HepG2 (cell line): ENCODE measurements around the gene C3orf52. TPM values are rescaled to one million over a fixed set of nuclear protein-coding genes. Genes with fewer than 3 reads are reported as not detected.

Experiments used
- ATAC-seq: fragments of 200-7000 bp; cut with Tn5 transposase; 3 replicates; pipeline ENCODE4 v1.9.1; 2020; ENCODE audit warnings: mild to moderate bottlenecking, moderate library complexity
- BruUV-seq: library from RNA; stranded (reverse); fragments of 400-500 nt; replicated peaks from 2 replicates; lab custom pipeline; 2021; lab: Mats Ljungman, UMichigan
- CTCF ChIA-PET: fragments of 300-600 bp; formaldehyde crosslinking; extraction: SDS; loops from one replicate; lab custom pipeline; 2021; ENCODE audit warnings: low total read pairs, inconsistent platforms, low intra/inter-chr PET ratio; lab: Yijun Ruan, JAX
- POLR2A ChIA-PET: fragments of 350-600 bp; sonication (Branson Sonifier 250); formaldehyde crosslinking; loops from one replicate; lab custom pipeline; 2020; ENCODE audit warnings: antibody characterized with exemption, inconsistent platforms; lab: Yijun Ruan, JAX
- DNase-seq: peaks from one replicate; pipeline ENCODE4 v3.0.0-alpha.2; 2015; ENCODE audit warnings: low spot score
- FAIRE-seq: peaks from 3 replicates; lab custom pipeline; 2011; peaks lifted over from hg19 to GRCh38; lab: Jason Lieb, UNC
- H2AFZ ChIP-seq: one replicate; pipeline ENCODE4 v1.6.1; 2011; ENCODE audit warnings: low read length, inconsistent platforms
- H3K27ac ChIP-seq: fragments of 300-600 bp; 3 replicates; pipeline ENCODE4 v1.8.0; 2011; ENCODE audit warnings: mixed run types, mild to moderate bottlenecking, mixed read lengths, low read length, inconsistent platforms; ENCODE audit not compliant: insufficient read depth; ENCODE audit errors: extremely low read length
- H3K27me3 ChIP-seq, 2 experiments: fragments of 200-600 bp in 1 of 2; 2 replicates in 1 of 2; 3 replicates in 1 of 2; pipeline versions ENCODE4 v1.6.0 to v1.8.0; 2011; ENCODE audit warnings: low read length in 2 of 2, mild to moderate bottlenecking in 2 of 2, moderate library complexity in 2 of 2, inconsistent platforms in 1 of 2; ENCODE audit not compliant: insufficient read depth in 2 of 2, control insufficient read depth in 1 of 2
- H3K36me3 ChIP-seq, 2 experiments: fragments of 200-600 bp in 1 of 2; replicated peaks in 1 of 2; 2 replicates in 1 of 2; 3 replicates in 1 of 2; pipeline versions ENCODE4 v1.5.1 to v1.8.0; 2011; ENCODE audit warnings: low read length in 2 of 2, inconsistent platforms in 1 of 2; ENCODE audit not compliant: insufficient read depth in 2 of 2, control insufficient read depth in 1 of 2
- H3K4me1 ChIP-seq: 2 replicates; pipeline ENCODE4 v1.5.1; 2012; ENCODE audit warnings: low read length, inconsistent platforms; ENCODE audit not compliant: insufficient read depth
- H3K4me2 ChIP-seq: 2 replicates; pipeline ENCODE4 v1.6.0; 2011; ENCODE audit warnings: low read depth, low read length, inconsistent platforms
- H3K4me3 ChIP-seq, 3 experiments: fragments of 200-600 bp in 1 of 3; sonication (generic), shearing (Covaris generic) in 1 of 3; replicated peaks in 1 of 3; 2 replicates each; pipeline ENCODE4 v1.5.1; 2011 to 2016; ENCODE audit warnings: low read length in 3 of 3, inconsistent platforms in 2 of 3, low read depth in 2 of 3, mild to moderate bottlenecking in 2 of 3, control low read depth in 1 of 3, mixed read lengths in 1 of 3; ENCODE audit not compliant: insufficient read depth in 1 of 3
- H3K79me2 ChIP-seq: one replicate; pipeline ENCODE4 v1.6.1; 2011; ENCODE audit warnings: low read length, inconsistent platforms; ENCODE audit not compliant: insufficient read depth
- H3K9ac ChIP-seq: 2 replicates; pipeline ENCODE4 v1.6.0; 2011; ENCODE audit warnings: mild to moderate bottlenecking, low read depth, low read length, inconsistent platforms; ENCODE audit not compliant: insufficient read depth
- H3K9me3 ChIP-seq: 2 replicates; pipeline ENCODE4 v1.5.1; 2012; ENCODE audit warnings: mild to moderate bottlenecking, low read length
- H4K20me1 ChIP-seq: 2 replicates; pipeline ENCODE4 v1.6.0; 2011; ENCODE audit warnings: inconsistent platforms, mild to moderate bottlenecking, low read length, moderate library complexity; ENCODE audit not compliant: insufficient read depth
- ESRRA ChIP-seq: sonication (generic); formaldehyde crosslinking; IDR thresholded peaks from 2 replicates; pipeline ENCODE4 v1.5.1; 2020; ENCODE audit warnings: mild to moderate bottlenecking, low read depth, missing genetic modification reagents
- FOXC1 ChIP-seq: sonication (generic); formaldehyde crosslinking; IDR thresholded peaks from 2 replicates; pipeline ENCODE4 v1.8.0; 2022; ENCODE audit warnings: mild to moderate bottlenecking, missing genetic modification reagents, borderline replicate concordance
- KDM2A ChIP-seq: sonication (generic); formaldehyde crosslinking; IDR thresholded peaks from 2 replicates; pipeline ENCODE4 v1.4.0; 2020; ENCODE audit warnings: low read depth, missing genetic modification reagents, borderline replicate concordance
- KLF6 ChIP-seq: IDR thresholded peaks from 2 replicates; pipeline ENCODE4 v1.8.0; 2016; ENCODE audit warnings: missing biosample characterization, missing genetic modification reagents
- MLX ChIP-seq: IDR thresholded peaks from 2 replicates; pipeline ENCODE4 v1.6.1; 2016
- RFXANK ChIP-seq: IDR thresholded peaks from 2 replicates; pipeline ENCODE4 v1.6.1; 2016
- ZNF256 ChIP-seq: sonication (generic); formaldehyde crosslinking; conservative IDR thresholded peaks from 2 replicates; pipeline ENCODE4 v1.4.0; 2020; ENCODE audit warnings: missing genetic modification reagents
- ZNF674 ChIP-seq: sonication (generic); formaldehyde crosslinking; IDR thresholded peaks from 2 replicates; pipeline ENCODE4 v1.5.0; 2020; ENCODE audit warnings: low read depth, mild to moderate bottlenecking, missing genetic modification reagents
- WGBS: methylation state at CpG from one replicate; pipeline ENCODE4 v1.1.6; 2017; ENCODE audit warnings: low lambda C conversion rate; 5-methylcytosine and 5-hydroxymethylcytosine counted together
- in situ Hi-C: cut with HindIII; loops from 2 replicates; pipeline ENCODE4 v1.10.0; 2017; ENCODE audit warnings: low pct_unique_long_range_greater_than_20kb; ENCODE audit not compliant: extremely low pct_ligation_motif_present
- intact Hi-C: fragments of 100-400 bp; cut with micrococcal nuclease; formaldehyde crosslinking; loops from one replicate; pipeline ENCODE4 v1.10.0; 2022; ENCODE audit not compliant: unreplicated experiment
- polyA plus RNA-seq, 8 experiments: library from polyadenylated mRNA; depleted of rRNA in 3 of 8; stranded (reverse) in 7 of 8; unstranded in 1 of 8; fragments of >200 nt; fragmentation: Illumina TruSeq in 4 of 8; extraction: Trizol in 4 of 8; gene quantifications; 2 replicates each; pipeline versions ENCODE4 v1.2.1 to v1.2.3, GENCODE V29; 2011 to 2016; ENCODE audit warnings: low read depth in 4 of 8, missing spikeins in 1 of 8, mixed read lengths in 1 of 8; ENCODE audit not compliant: insufficient read depth in 1 of 8
- total RNA-seq, 5 experiments: library from RNA; depleted of rRNA; stranded (reverse); fragments of >200 nt; fragmentation: Illumina TruSeq; extraction: Trizol; gene quantifications; 2 replicates each; pipeline ENCODE4 v1.2.3, GENCODE V29; 2016; ENCODE audit warnings: low read depth in 1 of 5
- TF ChIP-seq, protein P1 (sequence below): sonication (generic); formaldehyde crosslinking; IDR thresholded peaks from 2 replicates; pipeline ENCODE4 v1.5.1; 2020; ENCODE audit warnings: mild to moderate bottlenecking, missing genetic modification reagents, borderline replicate concordance
- TF ChIP-seq, protein P2 (sequence below): IDR thresholded peaks from 2 replicates; pipeline ENCODE4 v1.6.1; 2012; ENCODE audit warnings: inconsistent platforms
- TF ChIP-seq, protein P3 (sequence below): IDR thresholded peaks from 2 replicates; pipeline ENCODE4 v1.6.1; 2016; ENCODE audit warnings: low read depth, control low read depth

The C3orf52 gene
- total and polyA plus RNA-seq, 2 of the 13 experiments (the other 11 are each of a cell fraction or from before 2014, with no cell fraction given) = 0.79 to 1.2 TPM

- TF ChIP-seq ZNF256 = no peak
- TF ChIP-seq KDM2A (CRISPR knock-in tag) = peak; percentile 46; the same call in 1 of the 2 replicates
- TF ChIP-seq, protein P1, sequence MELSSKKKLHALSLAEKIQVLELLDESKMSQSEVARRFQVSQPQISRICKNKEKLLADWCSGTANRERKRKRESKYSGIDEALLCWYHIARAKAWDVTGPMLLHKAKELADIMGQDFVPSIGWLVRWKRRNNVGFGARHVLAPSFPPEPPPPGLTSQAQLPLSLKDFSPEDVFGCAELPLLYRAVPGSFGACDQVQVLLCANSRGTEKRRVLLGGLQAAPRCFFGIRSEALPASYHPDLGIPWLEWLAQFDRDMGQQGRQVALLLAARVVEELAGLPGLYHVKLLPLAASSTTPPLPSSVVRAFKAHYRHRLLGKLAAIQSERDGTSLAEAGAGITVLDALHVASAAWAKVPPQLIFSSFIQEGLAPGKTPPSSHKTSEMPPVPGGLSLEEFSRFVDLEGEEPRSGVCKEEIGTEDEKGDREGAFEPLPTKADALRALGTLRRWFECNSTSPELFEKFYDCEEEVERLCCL = no peak
- TF ChIP-seq FOXC1 (CRISPR knock-in tag) = no peak
- TF ChIP-seq, protein P2, sequence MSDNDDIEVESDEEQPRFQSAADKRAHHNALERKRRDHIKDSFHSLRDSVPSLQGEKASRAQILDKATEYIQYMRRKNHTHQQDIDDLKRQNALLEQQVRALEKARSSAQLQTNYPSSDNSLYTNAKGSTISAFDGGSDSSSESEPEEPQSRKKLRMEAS = peak; percentile 38; the same call in 1 of the 2 replicates
- TF ChIP-seq ZNF674 (CRISPR knock-in tag) = no peak
- TF ChIP-seq, all 625 proteins: peak for 36
Measured at GRCh38 chr3:112074616-112075497, 11.3 kb upstream of the C3orf52 start (continued).

DNA sequence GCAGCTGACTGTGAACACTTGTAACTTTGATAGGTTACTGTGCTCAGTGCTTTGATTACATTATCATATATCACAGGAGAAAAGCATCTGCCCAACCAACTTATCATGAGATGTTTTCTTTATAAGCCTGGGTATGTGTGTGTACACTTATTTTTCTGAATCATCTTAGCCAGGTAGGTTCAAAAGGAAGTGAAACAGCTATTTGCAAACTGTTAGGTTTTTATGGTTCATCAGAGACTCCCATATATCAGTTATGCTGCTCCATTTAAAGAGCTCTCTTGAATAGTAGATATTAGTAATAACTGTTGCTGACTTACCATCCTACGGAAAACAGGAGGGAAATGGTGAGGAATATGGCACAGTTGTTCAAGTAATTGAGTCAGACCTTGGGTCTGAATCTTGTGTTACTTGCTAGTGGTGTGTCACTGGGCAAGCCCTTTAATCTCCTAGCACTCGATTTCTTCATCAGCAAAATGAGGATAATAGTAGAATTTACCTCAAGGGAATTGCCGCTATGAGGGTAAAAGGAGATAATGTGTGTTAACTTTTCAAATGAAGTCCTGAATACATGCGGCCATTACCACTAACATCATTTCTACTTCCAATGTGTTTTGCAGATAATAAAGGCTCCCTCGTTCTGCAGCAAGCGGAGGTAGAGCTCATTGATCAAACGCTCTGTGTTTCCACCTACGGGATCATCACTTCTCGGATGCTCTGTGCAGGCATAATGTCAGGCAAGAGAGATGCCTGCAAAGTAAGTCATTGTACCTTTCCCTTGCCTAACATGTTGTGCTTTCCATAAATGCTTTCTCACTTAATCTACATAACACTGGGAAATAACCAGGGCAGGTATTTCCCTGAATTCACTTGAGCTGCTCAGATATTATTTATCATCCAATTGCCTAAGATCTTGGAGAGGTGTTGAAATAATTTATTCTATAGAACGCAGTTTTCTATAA, 7.8 kb upstream of the C3orf52 start:
- Histone ChIP-seq H3K9ac (no peak overlapping the region), H3K27me3 (peaks cover 0 to 4% of the 10 kb centered on the region in 2 experiments; a peak in 1 of 5 replicates)
- TF ChIP-seq KLF6 (no peak), MLX (no peak), RFXANK (CRISPR knock-in tag) (no peak), ESRRA (no peak)
- TF ChIP-seq, protein P3, sequence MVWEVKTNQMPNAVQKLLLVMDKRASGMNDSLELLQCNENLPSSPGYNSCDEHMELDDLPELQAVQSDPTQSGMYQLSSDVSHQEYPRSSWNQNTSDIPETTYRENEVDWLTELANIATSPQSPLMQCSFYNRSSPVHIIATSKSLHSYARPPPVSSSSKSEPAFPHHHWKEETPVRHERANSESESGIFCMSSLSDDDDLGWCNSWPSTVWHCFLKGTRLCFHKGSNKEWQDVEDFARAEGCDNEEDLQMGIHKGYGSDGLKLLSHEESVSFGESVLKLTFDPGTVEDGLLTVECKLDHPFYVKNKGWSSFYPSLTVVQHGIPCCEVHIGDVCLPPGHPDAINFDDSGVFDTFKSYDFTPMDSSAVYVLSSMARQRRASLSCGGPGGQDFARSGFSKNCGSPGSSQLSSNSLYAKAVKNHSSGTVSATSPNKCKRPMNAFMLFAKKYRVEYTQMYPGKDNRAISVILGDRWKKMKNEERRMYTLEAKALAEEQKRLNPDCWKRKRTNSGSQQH (CRISPR knock-in tag) = no peak
- TF ChIP-seq, all 625 proteins: peak for 0
- H3K27ac ChIP-seq = no peak overlapping the region
- H2AFZ ChIP-seq = no peak overlapping the region
- no peaks in the 10 kb centered on the region for H4K20me1 ChIP-seq
- WGBS = 45% methylated on average over 10 of the region's 10 CpGs
- peaks cover 18% of the 10 kb centered on the region for H3K4me1 ChIP-seq
- no peaks in the 10 kb centered on the region for H3K9me3 ChIP-seq
- DNase-seq = no peak
- CTCF ChIA-PET = no interaction called here
- BruUV-seq = no TSS peak
- no peak overlapping the region for H3K4me3 ChIP-seq
- in situ Hi-C loops (no loop called here), intact Hi-C loops (no loop called here)
- no peaks in the 10 kb centered on the region for H3K79me2 ChIP-seq
- no peaks in the 10 kb centered on the region for H3K36me3 ChIP-seq
- POLR2A ChIA-PET = no interaction called here
- no peak for ATAC-seq
- FAIRE-seq = no peak
- H3K4me2 ChIP-seq = no peak overlapping the region
